ENCODE data around the gene BAK1. TPM values are rescaled to one million over a fixed set of nuclear protein-coding genes. Genes with fewer than 3 reads are reported as not detected.

BAK1 gene
- total RNA-seq, 5 donors from 2014 or later (not counting 1 experiment from before 2014, with no cell fraction given) = 22.9 to 31.6 (median 27.9) TPM

- 82% methylated on average over 2 of the region's 12 CpGs for WGBS (ENCODE audit: insufficient coverage)
These were observed 42.7 kb upstream of the BAK1 start for GRCh38 chr6:33622456-33623431.

GRCh38 chr6:33621711-33622388 is 41.8 kb upstream of the BAK1 start:
- H3K36me3 ChIP-seq (ENCODE audit: control insufficient read depth in 2 of 2, extremely low read depth in 1 of 2, insufficient read depth in 1 of 2, low read length in 1 of 2) = peaks cover 7 to 14% of the 10 kb centered on the region in 2 donors
- Mint-ChIP-seq H3K4me1 (peaks cover 59 to 73% (median 62%) of the 10 kb centered on the region in 3 donors), H3K27me3 (no peaks in the 10 kb centered on the region), H3K4me3 (peak overlapping the region; percentile 85 to 95 (median 88)), H3K36me3 (peaks cover 4% of the 10 kb centered on the region), H3K27ac (peak overlapping the region; percentile 81 to 85), H3K9me3 (no peaks in the 10 kb centered on the region)
- peak overlapping the region; percentile 83 for H3K27ac ChIP-seq (ENCODE audit: low read length)
- peaks cover 20 to 56% of the 10 kb centered on the region in 2 experiments for H3K4me1 ChIP-seq (ENCODE audit: control insufficient read depth in 1 of 2, extremely low read depth in 1 of 2, insufficient read depth in 2 of 2, low read length in 2 of 2)
- ATAC-seq (replicated peaks in 1 of 4) (peak; percentile 25 to 45 (median 40)), DNase-seq (peak in 12 of 35 experiments; percentile 9 to 55 (median 34))
- no peaks in the 10 kb centered on the region for H3K9me3 ChIP-seq
- POLR2A ChIA-PET = interaction anchor here (0.6 to 1.6 kb wide), 3 partner anchors 11 to 352 kb away, joined by 3 to 7 read pairs (median 5); no protein-coding TSS in a partner anchor
- 4% methylated on average over 13 of the region's 39 CpGs for WGBS (ENCODE audit: insufficient coverage)
- no peaks in the 10 kb centered on the region for H3K27me3 ChIP-seq (replicated peaks in 1 of 2; ENCODE audit: control insufficient read depth in 2 of 2, extremely low read depth in 1 of 2, insufficient read depth in 2 of 2, low read length in 1 of 2)
- H3K4me3 ChIP-seq (ENCODE audit: control insufficient read depth in 1 of 2, extremely low read depth in 1 of 2, low read length in 1 of 2) = peak overlapping the region; percentile 86 to 98
- CTCF ChIA-PET = interaction anchor here (1.0 to 1.4 kb wide), 2 partner anchors 10 to 79 kb away, joined by 3 read pairs; no protein-coding TSS in a partner anchor

More at GRCh38 chr6:33622456-33623431, 42.7 kb upstream of the BAK1 start:
- Mint-ChIP-seq H3K36me3 (peaks cover 4% of the 10 kb centered on the region), H3K4me3 (peak overlapping the region; percentile 85 to 95 (median 88)), H3K4me1 (peaks cover 61 to 76% (median 64%) of the 10 kb centered on the region in 3 donors), H3K9me3 (no peaks in the 10 kb centered on the region), H3K27ac (peak overlapping the region; percentile 81 to 85), H3K27me3 (no peaks in the 10 kb centered on the region)
- peak overlapping the region; percentile 86 to 98 for H3K4me3 ChIP-seq (ENCODE audit: control insufficient read depth in 1 of 2, extremely low read depth in 1 of 2, low read length in 1 of 2)
- peak overlapping the region; percentile 83 for H3K27ac ChIP-seq (ENCODE audit: low read length)
- no peak for ATAC-seq (replicated peaks in 1 of 4)
- CTCF ChIA-PET = interaction anchor here in 1 of 2 donors (1.0 kb wide), 1 partner anchor 78 kb away, joined by 3 read pairs; no protein-coding TSS in a partner anchor
- POLR2A ChIA-PET = no interaction called here
- H3K27me3 ChIP-seq (replicated peaks in 1 of 2; ENCODE audit: control insufficient read depth in 2 of 2, extremely low read depth in 1 of 2, insufficient read depth in 2 of 2, low read length in 1 of 2) = no peaks in the 10 kb centered on the region
- DNase-seq = peak in 1 of 35 experiments; percentile 31
- H3K9me3 ChIP-seq = no peaks in the 10 kb centered on the region
- H3K36me3 ChIP-seq (ENCODE audit: control insufficient read depth in 2 of 2, extremely low read depth in 1 of 2, insufficient read depth in 1 of 2, low read length in 1 of 2) = peaks cover 7 to 18% of the 10 kb centered on the region in 2 donors
- peaks cover 14 to 51% of the 10 kb centered on the region in 2 experiments for H3K4me1 ChIP-seq (ENCODE audit: control insufficient read depth in 1 of 2, extremely low read depth in 1 of 2, insufficient read depth in 2 of 2, low read length in 2 of 2)

DNA sequence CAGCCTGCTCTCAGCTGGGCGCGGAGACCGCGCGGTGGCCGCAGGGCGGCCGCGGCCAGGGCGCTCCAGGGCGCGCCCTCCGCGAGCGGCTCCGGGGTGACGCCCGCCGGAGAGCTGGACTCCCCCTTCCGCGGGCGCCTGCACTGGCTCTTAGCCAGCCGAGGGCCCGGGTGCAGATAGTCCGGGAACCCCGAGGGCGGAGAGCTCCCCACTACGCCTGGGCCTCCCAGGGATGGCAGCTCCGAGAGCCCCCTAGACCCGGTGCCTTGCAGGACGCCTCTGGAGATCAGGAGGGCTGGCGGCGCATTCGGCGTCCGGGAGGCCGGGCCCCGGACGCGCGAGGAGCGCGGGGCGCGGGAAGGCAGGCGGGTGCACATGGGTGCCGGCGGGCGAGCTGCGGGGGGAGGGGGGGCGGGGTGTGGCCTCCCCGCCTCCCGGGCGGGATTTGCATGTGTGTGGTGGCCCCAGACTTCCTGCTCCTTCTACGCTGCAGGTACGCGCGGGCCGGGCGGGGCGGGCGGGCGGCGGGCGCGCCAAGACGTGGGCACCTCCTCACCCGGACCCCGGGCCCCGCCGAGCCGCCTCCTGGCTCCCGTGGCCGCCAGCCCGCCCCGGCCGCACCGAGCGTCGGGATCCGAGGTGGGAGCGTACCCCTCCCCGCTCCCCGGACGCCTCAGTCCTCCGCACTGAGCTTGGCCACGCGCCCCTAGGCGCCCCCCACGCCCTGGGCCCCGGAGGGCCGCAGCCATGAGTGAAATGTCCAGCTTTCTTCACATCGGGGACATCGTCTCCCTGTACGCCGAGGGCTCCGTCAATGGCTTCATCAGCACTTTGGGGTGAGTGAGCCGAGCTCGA is 41.0 kb upstream of the BAK1 start, which contains the start of gene ITPR3:
TSS of gene ITPR3 (plus strand) at position 467 of the 855 bp plus-strand sequence. CDS start at position 748, 281 bp downstream.
- Mint-ChIP-seq H3K4me3 (peak within 1 kb of the TSS; percentile 92 to 95 (median 94)), H3K27ac (peak within 1 kb of the TSS; percentile 91 to 93), H3K4me1 (peaks cover 59 to 70% (median 65%) of the 10 kb centered on the region in 3 donors), H3K27me3 (no peaks in the 10 kb centered on the region), H3K9me3 (no peaks in the 10 kb centered on the region), H3K36me3 (peaks cover 4% of the 10 kb centered on the region)
- ChIA-PET POLR2A (interaction anchor here (0.6 to 1.6 kb wide), 3 partner anchors 10 to 352 kb away, joined by 3 to 7 read pairs (median 5); no protein-coding TSS in a partner anchor), CTCF (interaction anchor here (0.5 to 1.4 kb wide), 5 partner anchors 11 to 277 kb away, joined by 3 to 5 read pairs (median 3); partner anchors contain the start of gene UQCC2 (in 2 of the 2))
- Histone ChIP-seq H3K27me3 (replicated peaks in 1 of 2; ENCODE audit: control insufficient read depth in 2 of 2, extremely low read depth in 1 of 2, insufficient read depth in 2 of 2, low read length in 1 of 2) (no peaks in the 10 kb centered on the region), H3K4me1 (ENCODE audit: control insufficient read depth in 1 of 2, extremely low read depth in 1 of 2, insufficient read depth in 2 of 2, low read length in 2 of 2) (peaks cover 21 to 63% of the 10 kb centered on the region in 2 experiments), H3K4me3 (ENCODE audit: control insufficient read depth in 1 of 2, extremely low read depth in 1 of 2, low read length in 1 of 2) (peak within 1 kb of the TSS; percentile 90 to 98), H3K9me3 (no peaks in the 10 kb centered on the region), H3K27ac (ENCODE audit: low read length) (peak within 1 kb of the TSS; percentile 83), H3K36me3 (ENCODE audit: control insufficient read depth in 2 of 2, extremely low read depth in 1 of 2, insufficient read depth in 1 of 2, low read length in 1 of 2) (peaks cover 7 to 11% of the 10 kb centered on the region in 2 donors)
- ATAC-seq (replicated peaks in 1 of 4) (peak; percentile 86 to 91 (median 88)), DNase-seq (peak; percentile 56 to 90 (median 73))
- 0% methylated on average over 93 of the region's 99 CpGs for WGBS (ENCODE audit: insufficient coverage)

- peaks cover 4% of the 10 kb centered on the region for H3K36me3 Mint-ChIP-seq
- ChIA-PET CTCF (interaction anchor here (0.5 to 1.4 kb wide), 4 partner anchors 12 to 276 kb away, joined by 3 to 5 read pairs (median 3); partner anchors contain the start of gene UQCC2 (in 2 of the 2)), POLR2A (interaction anchor here in 1 of 2 donors (1.6 kb wide), 1 partner anchor 50 kb away, joined by 5 read pairs; no protein-coding TSS in a partner anchor)
- DNase-seq (peak in 12 of 35 experiments; percentile 9 to 62 (median 31)), ATAC-seq (replicated peaks in 1 of 4) (no peak)
- H3K9me3 Mint-ChIP-seq = no peaks in the 10 kb centered on the region
- H3K4me1 ChIP-seq (ENCODE audit: control insufficient read depth in 1 of 2, extremely low read depth in 1 of 2, insufficient read depth in 2 of 2, low read length in 2 of 2) = peaks cover 21 to 63% of the 10 kb centered on the region in 2 experiments
- peak overlapping the region; percentile 76 for H3K27ac ChIP-seq (ENCODE audit: low read length)
- H3K4me3 Mint-ChIP-seq = peak overlapping the region; percentile 92 to 95 (median 94)
- H3K27me3 Mint-ChIP-seq = no peaks in the 10 kb centered on the region
- no peaks in the 10 kb centered on the region for H3K27me3 ChIP-seq (replicated peaks in 1 of 2; ENCODE audit: control insufficient read depth in 2 of 2, extremely low read depth in 1 of 2, insufficient read depth in 2 of 2, low read length in 1 of 2)
- peaks cover 53 to 67% (median 57%) of the 10 kb centered on the region in 3 donors for H3K4me1 Mint-ChIP-seq
- WGBS (ENCODE audit: insufficient coverage) = 0% methylated on average over 16 of the region's 29 CpGs
- H3K9me3 ChIP-seq = no peaks in the 10 kb centered on the region
- peaks cover 7% of the 10 kb centered on the region in 2 donors for H3K36me3 ChIP-seq (ENCODE audit: control insufficient read depth in 2 of 2, extremely low read depth in 1 of 2, insufficient read depth in 1 of 2, low read length in 1 of 2)
- H3K4me3 ChIP-seq (ENCODE audit: control insufficient read depth in 1 of 2, extremely low read depth in 1 of 2, low read length in 1 of 2) = peak overlapping the region; percentile 60 to 90
- H3K27ac Mint-ChIP-seq = peak overlapping the region; percentile 91 to 93
These were observed 40.2 kb upstream of the BAK1 start for GRCh38 chr6:33620158-33620855.
